Ascending aorta (tissue), 2 donors: Measurements from ENCODE around the gene COL1A1. TPM values are rescaled to one million over a fixed set of nuclear protein-coding genes. Genes with fewer than 3 reads are reported as not detected.
A peak's percentile ranks its signal among the peaks of the same experiment; 100 is the strongest.

Experiments used
- DNase-seq, 2 donors: peaks; one replicate each; pipeline ENCODE4 v3.0.0-alpha.2; 2019; ENCODE audit warnings: low spot score in 2 of 2
- H3K27ac ChIP-seq, 2 donors: fragments of 200-600 bp; sonication (generic); one replicate each; pipeline ENCODE4 v1.5.1; 2016 to 2017; ENCODE audit warnings: mild to moderate bottlenecking in 1 of 2
- H3K27me3 ChIP-seq: fragments of 200-600 bp; sonication (generic); one replicate; pipeline ENCODE4 v1.5.1; 2017
- H3K36me3 ChIP-seq, 2 donors: fragments of 200-600 bp; sonication (generic); one replicate each; pipeline ENCODE4 v1.5.1; 2016
- H3K4me1 ChIP-seq, 2 donors: fragments of 200-600 bp; sonication (generic); one replicate each; pipeline ENCODE4 v1.5.1; 2016 to 2017; ENCODE audit warnings: mild to moderate bottlenecking in 1 of 2
- H3K4me3 ChIP-seq, 2 donors: fragments of 200-600 bp; sonication (generic); one replicate each; pipeline ENCODE4 v1.5.1; 2016 to 2017; ENCODE audit warnings: mild to moderate bottlenecking in 1 of 2
- H3K9me3 ChIP-seq, 2 donors: fragments of 200-600 bp; sonication (generic); one replicate each; pipeline ENCODE4 v1.5.1; 2016
- intact Hi-C: fragments of 100-400 bp; cut with DNase I; formaldehyde crosslinking; loops from one replicate; pipeline ENCODE4 v1.15.1; 2023
- total RNA-seq: library from RNA; depleted of rRNA; stranded (reverse); fragments of >200 nt; gene quantifications from one replicate; pipeline ENCODE4 v1.1.0, GENCODE V29; 2016
- TF ChIP-seq, protein P1 (sequence below), 3 experiments: fragments of 200-600 bp in 2 of 3; fragments of 450-650 bp in 1 of 3; sonication (generic) in 2 of 3; IDR thresholded peaks; one replicate each; pipeline ENCODE4 v1.5.1; 2016 to 2019; ENCODE audit warnings: antibody characterized with exemption in 3 of 3, mild to moderate bottlenecking in 1 of 3, moderate library complexity in 1 of 3

COL1A1 gene
- total RNA-seq, 1 donor from 2014 or later = 547 TPM

DNA sequence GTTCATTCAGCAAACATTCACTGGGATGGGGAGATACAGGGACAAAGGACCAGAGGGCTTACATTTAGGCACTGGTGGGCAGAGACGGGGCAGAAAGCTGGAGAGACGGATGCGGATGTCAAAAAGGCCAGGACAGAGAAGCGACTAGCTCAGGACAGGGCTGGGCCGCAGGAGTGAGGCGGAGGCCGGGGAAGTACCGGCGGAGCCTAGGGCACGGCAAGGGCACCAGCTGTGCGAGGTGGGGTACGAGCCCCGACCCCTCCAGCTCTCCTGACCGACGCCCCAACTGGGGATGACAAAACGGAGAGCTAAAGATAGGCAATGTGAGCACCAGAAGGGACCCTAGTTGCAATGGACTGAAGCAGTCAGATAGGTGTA is 39.5 kb downstream of the COL1A1 start:
- Histone ChIP-seq H3K36me3 (no peaks in the 10 kb centered on the region), H3K4me3 (peak overlapping the region in 1 of 2 donors; percentile 73), H3K4me1 (peaks cover 9 to 24% of the 10 kb centered on the region in 2 donors), H3K9me3 (no peaks in the 10 kb centered on the region), H3K27me3 (no peaks in the 10 kb centered on the region), H3K27ac (peak overlapping the region; percentile 80 to 89)
- no peak for DNase-seq
- intact Hi-C loops = loop anchor here (1.0 to 2.0 kb wide), 4 partner anchors 10 to 67 kb away; partner anchors contain the start of gene PDK2
- TF ChIP-seq, protein P1, sequence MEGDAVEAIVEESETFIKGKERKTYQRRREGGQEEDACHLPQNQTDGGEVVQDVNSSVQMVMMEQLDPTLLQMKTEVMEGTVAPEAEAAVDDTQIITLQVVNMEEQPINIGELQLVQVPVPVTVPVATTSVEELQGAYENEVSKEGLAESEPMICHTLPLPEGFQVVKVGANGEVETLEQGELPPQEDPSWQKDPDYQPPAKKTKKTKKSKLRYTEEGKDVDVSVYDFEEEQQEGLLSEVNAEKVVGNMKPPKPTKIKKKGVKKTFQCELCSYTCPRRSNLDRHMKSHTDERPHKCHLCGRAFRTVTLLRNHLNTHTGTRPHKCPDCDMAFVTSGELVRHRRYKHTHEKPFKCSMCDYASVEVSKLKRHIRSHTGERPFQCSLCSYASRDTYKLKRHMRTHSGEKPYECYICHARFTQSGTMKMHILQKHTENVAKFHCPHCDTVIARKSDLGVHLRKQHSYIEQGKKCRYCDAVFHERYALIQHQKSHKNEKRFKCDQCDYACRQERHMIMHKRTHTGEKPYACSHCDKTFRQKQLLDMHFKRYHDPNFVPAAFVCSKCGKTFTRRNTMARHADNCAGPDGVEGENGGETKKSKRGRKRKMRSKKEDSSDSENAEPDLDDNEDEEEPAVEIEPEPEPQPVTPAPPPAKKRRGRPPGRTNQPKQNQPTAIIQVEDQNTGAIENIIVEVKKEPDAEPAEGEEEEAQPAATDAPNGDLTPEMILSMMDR (IDR thresholded peaks at IDR 0.05) = no peak

- Histone ChIP-seq H3K9me3 (no peaks in the 10 kb centered on the region), H3K4me3 (peak overlapping the region; percentile 51 to 73), H3K27ac (peak overlapping the region; percentile 80 to 89), H3K36me3 (no peaks in the 10 kb centered on the region), H3K27me3 (no peaks in the 10 kb centered on the region), H3K4me1 (peaks cover 9 to 29% of the 10 kb centered on the region in 2 donors)
- TF ChIP-seq, protein P1 (IDR thresholded peaks at IDR 0.05) = peak; percentile 92 to 98 (median 94)
- intact Hi-C loops = loop anchor here (1.0 to 2.0 kb wide), 4 partner anchors 9 to 66 kb away; partner anchors contain the start of gene PDK2
- DNase-seq = peak; percentile 67 to 96
Observed at GRCh38 chr17:50161023-50161910, 40.2 kb downstream of the COL1A1 start.

DNA sequence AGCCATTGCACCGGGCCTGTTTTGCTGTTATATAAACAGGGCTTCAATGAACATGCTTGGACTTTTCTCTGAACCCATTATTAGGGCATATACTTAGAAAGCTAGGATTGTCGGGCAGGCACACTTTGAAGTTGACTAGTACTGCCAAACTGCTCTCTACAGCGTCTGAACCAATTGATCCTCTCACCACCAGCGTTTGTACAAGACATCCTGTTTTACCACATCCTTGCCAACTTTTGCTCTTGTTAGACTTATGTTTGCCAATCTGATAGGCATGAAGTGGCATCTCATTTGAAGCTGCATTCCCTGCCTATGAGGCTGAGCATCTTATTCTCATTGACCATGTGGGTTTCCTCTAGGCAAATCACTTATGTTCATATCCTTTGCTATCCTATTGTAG is 43.5 kb downstream of the COL1A1 start:
- no peak for DNase-seq
- Histone ChIP-seq H3K4me3 (no peak overlapping the region), H3K27ac (peak overlapping the region; percentile 51 to 93), H3K9me3 (no peaks in the 10 kb centered on the region), H3K27me3 (no peaks in the 10 kb centered on the region), H3K36me3 (no peaks in the 10 kb centered on the region), H3K4me1 (peaks cover 18 to 47% of the 10 kb centered on the region in 2 donors)
- TF ChIP-seq, protein P1 (IDR thresholded peaks at IDR 0.05) = no peak
- intact Hi-C loops = no loop called here

GRCh38 chr17:50155115-50155819 is 46.2 kb downstream of the COL1A1 start:
- H3K36me3 ChIP-seq = no peaks in the 10 kb centered on the region
- no peaks in the 10 kb centered on the region for H3K9me3 ChIP-seq
- DNase-seq = peak in 1 of 2 donors; percentile 91
- H3K4me1 ChIP-seq = peaks cover 25 to 43% of the 10 kb centered on the region in 2 donors
- TF ChIP-seq, protein P1 (IDR thresholded peaks at IDR 0.05) = no peak
- H3K4me3 ChIP-seq = peak overlapping the region; percentile 19 to 40
- H3K27me3 ChIP-seq = no peaks in the 10 kb centered on the region
- intact Hi-C loops = no loop called here
- H3K27ac ChIP-seq = peak overlapping the region; percentile 91 to 93

DNA sequence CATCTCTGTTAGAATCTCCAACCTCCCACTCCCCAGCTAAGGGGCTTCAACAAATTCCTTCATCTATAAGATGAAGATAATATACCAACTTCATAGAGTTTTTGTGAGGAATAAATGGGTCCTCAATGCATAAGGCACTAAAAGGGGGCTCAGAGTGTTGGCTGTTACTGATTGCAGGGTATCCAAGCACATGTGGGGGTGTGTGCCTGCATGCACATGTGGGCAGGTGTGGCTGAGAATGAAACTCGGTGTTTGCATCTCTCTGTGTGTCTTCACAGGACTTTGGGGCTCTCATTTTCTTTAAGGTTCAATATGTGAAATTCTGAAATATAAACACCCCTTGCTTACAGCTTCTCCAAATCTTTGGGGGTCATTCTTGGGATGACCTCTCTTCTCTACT is 46.8 kb downstream of the COL1A1 start:
- Histone ChIP-seq H3K27ac (peak overlapping the region; percentile 91 to 93), H3K9me3 (no peaks in the 10 kb centered on the region), H3K36me3 (no peaks in the 10 kb centered on the region), H3K4me1 (peaks cover 25 to 43% of the 10 kb centered on the region in 2 donors), H3K4me3 (no peak overlapping the region), H3K27me3 (no peaks in the 10 kb centered on the region)
- no peak for DNase-seq
- intact Hi-C loops = no loop called here
- TF ChIP-seq, protein P1 (IDR thresholded peaks at IDR 0.05) = no peak
